IMR-90 (cell line): Measurements from ENCODE around the gene ARL6IP6. TPM values are rescaled to one million over a fixed set of nuclear protein-coding genes. Genes with fewer than 3 reads are reported as not detected.

ENCODE experiments used
- ATAC-seq: fragments of 200-7000 bp; cut with Tn5 transposase; 2 replicates; pipeline ENCODE4 v1.9.1; 2020; ENCODE audit warnings: low read depth, mild to moderate bottlenecking, moderate library complexity
- BruUV-seq: library from RNA; stranded (reverse); fragments of 400-500 nt; replicated peaks from 2 replicates; lab custom pipeline; 2021; lab: Mats Ljungman, UMichigan
- CTCF ChIA-PET: fragments of 300-600 bp; formaldehyde crosslinking; extraction: SDS; loops from one replicate; lab custom pipeline; 2021; ENCODE audit warnings: antibody characterized with exemption; lab: Yijun Ruan, JAX
- POLR2A ChIA-PET: fragments of 300-600 bp; sonication (Branson Sonifier 250); formaldehyde crosslinking; loops from one replicate; lab custom pipeline; 2022; ENCODE audit warnings: antibody characterized with exemption; ENCODE audit not compliant: unreplicated experiment; lab: Charles Lee
- DNase-seq: peaks from one replicate; pipeline ENCODE4 v3.0.0; 2013
- H2AFZ ChIP-seq: replicated peaks from 2 replicates; pipeline ENCODE3; 2013; ENCODE audit warnings: low read length, mild to moderate bottlenecking; ENCODE audit not compliant: poor library complexity
- H2AK5ac ChIP-seq: 2 replicates; pipeline ENCODE4 v1.6.1; 2013; ENCODE audit warnings: low read depth, low read length, inconsistent platforms
- H2AK9ac ChIP-seq: replicated peaks from 2 replicates; pipeline ENCODE3; 2013; ENCODE audit warnings: mild to moderate bottlenecking, low read depth, low read length, moderate library complexity; ENCODE audit not compliant: poor library complexity
- H2BK120ac ChIP-seq: 2 replicates; pipeline ENCODE4 v1.6.1; 2013; ENCODE audit warnings: low read depth, low read length, inconsistent platforms
- H2BK15ac ChIP-seq: 3 replicates; pipeline ENCODE4 v1.6.1; 2013; ENCODE audit warnings: low read depth, low read length, inconsistent platforms
- H2BK20ac ChIP-seq: 2 replicates; pipeline ENCODE4 v1.6.1; 2013; ENCODE audit warnings: low read depth, mild to moderate bottlenecking, inconsistent platforms, low read length, moderate library complexity
- H2BK5ac ChIP-seq: 2 replicates; pipeline ENCODE4 v1.6.1; 2013; ENCODE audit warnings: mild to moderate bottlenecking, low read depth, low read length, inconsistent platforms; ENCODE audit not compliant: poor library complexity, severe bottlenecking
- H3K14ac ChIP-seq: replicated peaks from 2 replicates; pipeline ENCODE4 v1.6.1; 2013; ENCODE audit warnings: low read depth, low read length, inconsistent platforms
- H3K18ac ChIP-seq: 2 replicates; pipeline ENCODE4 v1.6.1; 2013; ENCODE audit warnings: low read depth, low read length, control low read depth
- H3K23ac ChIP-seq: 2 replicates; pipeline ENCODE4 v1.6.1; 2013; ENCODE audit warnings: low read depth, low read length, inconsistent platforms
- H3K27ac ChIP-seq: 2 replicates; pipeline ENCODE4 v1.5.1; 2013; ENCODE audit warnings: mild to moderate bottlenecking, control low read depth, low read length; ENCODE audit not compliant: insufficient read depth
- H3K27me3 ChIP-seq: 2 replicates; pipeline ENCODE4 v1.6.1; 2013; ENCODE audit warnings: low read length; ENCODE audit not compliant: control insufficient read depth, insufficient read depth
- H3K36me3 ChIP-seq: 2 replicates; pipeline ENCODE4 v1.6.1; 2013; ENCODE audit warnings: low read length, mixed read lengths; ENCODE audit not compliant: control insufficient read depth, insufficient read depth
- H3K4ac ChIP-seq: 2 replicates; pipeline ENCODE4 v1.6.1; 2013; ENCODE audit warnings: low read depth, low read length, inconsistent platforms
- H3K4me1 ChIP-seq: 2 replicates; pipeline ENCODE4 v1.6.1; 2013; ENCODE audit warnings: low read length, mixed read lengths; ENCODE audit not compliant: control insufficient read depth, insufficient read depth
- H3K4me2 ChIP-seq: 2 replicates; pipeline ENCODE4 v1.6.1; 2013; ENCODE audit warnings: low read depth, mild to moderate bottlenecking, control low read depth, low read length, moderate library complexity
- H3K4me3 ChIP-seq: 2 replicates; pipeline ENCODE4 v1.5.1; 2013; ENCODE audit warnings: low read depth, mild to moderate bottlenecking, control low read depth, low read length, moderate library complexity; ENCODE audit not compliant: insufficient read depth
- H3K56ac ChIP-seq: 2 replicates; pipeline ENCODE4 v1.6.1; 2013; ENCODE audit warnings: low read length, inconsistent platforms; ENCODE audit not compliant: insufficient read depth; ENCODE audit errors: extremely low read depth
- H3K79me1 ChIP-seq, 2 experiments: 2 replicates each; pipeline ENCODE4 v1.6.1; 2013; ENCODE audit warnings: low read length in 2 of 2, inconsistent platforms in 1 of 2, low read depth in 1 of 2
- H3K9ac ChIP-seq: 2 replicates; pipeline ENCODE4 v1.6.1; 2013; ENCODE audit warnings: low read depth, low read length, control low read depth
- H3K9me1 ChIP-seq: 2 replicates; pipeline ENCODE4 v1.6.1; 2013; ENCODE audit warnings: low read length, inconsistent platforms; ENCODE audit not compliant: insufficient read depth
- H3K9me3 ChIP-seq: 2 replicates; pipeline ENCODE4 v1.6.1; 2013; ENCODE audit warnings: low read length; ENCODE audit not compliant: control insufficient read depth, insufficient read depth
- H4K20me1 ChIP-seq: 2 replicates; pipeline ENCODE4 v1.6.1; 2013; ENCODE audit warnings: low read length, inconsistent platforms; ENCODE audit not compliant: insufficient read depth
- H4K5ac ChIP-seq: 2 replicates; pipeline ENCODE4 v1.6.1; 2013; ENCODE audit warnings: mild to moderate bottlenecking, low read depth, low read length, control low read depth
- H4K8ac ChIP-seq, 2 experiments: 2 replicates each; pipeline ENCODE4 v1.6.1; 2013; ENCODE audit warnings: low read depth in 2 of 2, low read length in 2 of 2, control low read depth in 1 of 2, inconsistent platforms in 1 of 2
- H4K91ac ChIP-seq: 2 replicates; pipeline ENCODE4 v1.6.1; 2013; ENCODE audit warnings: low read depth, low read length, inconsistent platforms; ENCODE audit not compliant: insufficient read depth
- BHLHE40 ChIP-seq: fragments of 150-350 bp; IDR thresholded peaks from 2 replicates; pipeline ENCODE4 v1.6.1; 2016; ENCODE audit warnings: mild to moderate bottlenecking, low read depth, low read length
- CEBPB ChIP-seq: IDR thresholded peaks from 2 replicates; pipeline ENCODE4 v1.6.1; 2012; ENCODE audit warnings: low read depth, low read length, improper control_type of control experiment
- CHD1 ChIP-seq: IDR thresholded peaks from 2 replicates; pipeline ENCODE4 v1.6.1; 2012; ENCODE audit warnings: low read depth, low read length, improper control_type of control experiment
- CTCF ChIP-seq: conservative IDR thresholded peaks from 2 replicates; pipeline ENCODE4 v1.5.1; 2012; ENCODE audit warnings: mild to moderate bottlenecking, low read depth, low read length, improper control_type of control experiment
- ELK1 ChIP-seq: fragments of 150-350 bp; IDR thresholded peaks from 2 replicates; pipeline ENCODE4 v1.6.1; 2016; ENCODE audit warnings: low read depth, mild to moderate bottlenecking, low read length, moderate library complexity, borderline replicate concordance
- FOS ChIP-seq: fragments of 150-350 bp; IDR thresholded peaks from 2 replicates; pipeline ENCODE4 v1.6.1; 2016; ENCODE audit warnings: low read depth, low read length
- MAFK ChIP-seq: IDR thresholded peaks from 2 replicates; pipeline ENCODE4 v1.6.1; 2012; ENCODE audit warnings: low read depth, low read length, improper control_type of control experiment
- MAZ ChIP-seq: IDR thresholded peaks from 2 replicates; pipeline ENCODE4 v1.6.1; 2012; ENCODE audit warnings: low read depth, mild to moderate bottlenecking, low read length, improper control_type of control experiment, moderate library complexity, borderline replicate concordance
- MXI1 ChIP-seq: IDR thresholded peaks from 2 replicates; pipeline ENCODE4 v1.6.1; 2012; ENCODE audit warnings: low read depth, mild to moderate bottlenecking, low read length, moderate library complexity, borderline replicate concordance
- NFE2L2 ChIP-seq: fragments of 150-350 bp; IDR thresholded peaks from 2 replicates; pipeline ENCODE4 v1.6.1; 2016; ENCODE audit warnings: low read depth, mild to moderate bottlenecking, low read length
- RAD21 ChIP-seq: IDR thresholded peaks from 2 replicates; pipeline ENCODE4 v1.6.1; 2012; ENCODE audit warnings: low read length, improper control_type of control experiment
- RCOR1 ChIP-seq: IDR thresholded peaks from 2 replicates; pipeline ENCODE4 v1.6.1; 2012; ENCODE audit warnings: mild to moderate bottlenecking, low read length, improper control_type of control experiment; ENCODE audit not compliant: insufficient replicate concordance
- SMC3 ChIP-seq: fragments of 150-350 bp; IDR thresholded peaks from 2 replicates; pipeline ENCODE4 v1.6.1; 2016; ENCODE audit warnings: low read depth, mild to moderate bottlenecking, antibody characterized with exemption, low read length, moderate library complexity
- USF2 ChIP-seq: fragments of 150-350 bp; IDR thresholded peaks from 2 replicates; pipeline ENCODE4 v1.6.1; 2017; ENCODE audit warnings: mild to moderate bottlenecking, antibody characterized with exemption, low read length, low read depth
- WGBS, 2 experiments: methylation state at CpG; one replicate each; pipeline versions ENCODE4 v1.1.5 to v1.1.7; 2013; ENCODE audit warnings: missing lambda C conversion rate in 2 of 2; ENCODE audit not compliant: insufficient read length in 1 of 2; ENCODE audit errors: extremely low coverage in 2 of 2; 5-methylcytosine and 5-hydroxymethylcytosine counted together
- dilution Hi-C: fragments of 300-500 bp; cut with HindIII; formaldehyde crosslinking; loops from one replicate; pipeline ENCODE4 v1.14.3; 2018; ENCODE audit warnings: low sequenced_read_pairs; ENCODE audit not compliant: unreplicated experiment
- in situ Hi-C: fragments of 300-500 bp; cut with MboI; formaldehyde crosslinking; loops from 3 replicates; pipeline ENCODE4 v1.14.3; 2019; ENCODE audit warnings: low sequenced_read_pairs, inconsistent platforms, mixed read lengths
- intact Hi-C: fragments of 100-400 bp; cut with micrococcal nuclease; formaldehyde crosslinking; loops from 2 replicates; pipeline ENCODE4 v1.10.0; 2022
- polyA plus RNA-seq, 3 experiments: library from polyadenylated mRNA; depleted of rRNA; stranded (reverse); fragments of >200 nt; gene quantifications; 2 replicates each; pipeline ENCODE4 v1.2.3, GENCODE V29; 2012; ENCODE audit warnings: low replicate concordance in 1 of 3
- total RNA-seq: library from RNA; depleted of rRNA; stranded (reverse); fragments of >200 nt; gene quantifications from 2 replicates; pipeline ENCODE4 v1.2.3, GENCODE V29; 2012

ARL6IP6 gene
- total and polyA plus RNA-seq, 2 of the 4 experiments (the other 2 are of a cell fraction): 4.1 to 14.7 TPM

- peak overlapping the region; percentile 13; the same call in 1 of the 2 replicates for H4K5ac ChIP-seq
- peaks cover 3% of the 10 kb centered on the region; the same call in 1 of the 2 replicates for H3K9me1 ChIP-seq
- H3K56ac ChIP-seq: 0 out of 2 replicates have a peak overlapping the region, but pooled peaks have one; percentile 19
- in situ Hi-C loops: no loop called here
- peak overlapping the region; percentile 63; the same call in 1 of the 2 replicates for H3K18ac ChIP-seq
- peak overlapping the region in 1 of 2 experiments; percentile 38; a peak in 1 of 4 replicates for H4K8ac ChIP-seq
- H3K4me3 ChIP-seq: no peak overlapping the region
- DNase-seq (peak; percentile 96), ATAC-seq (peak; percentile 81)
- H3K23ac ChIP-seq: peak overlapping the region; percentile 23; the same call in 1 of the 2 replicates
- 0 out of 3 replicates have a peak overlapping the region, but pooled peaks have one; percentile 32 for H2BK15ac ChIP-seq
- H3K9ac ChIP-seq: peak overlapping the region; percentile 34; the same call in 1 of the 2 replicates
- H4K91ac ChIP-seq: peak overlapping the region; percentile 50; the same call in 1 of the 2 replicates
- H2AK9ac ChIP-seq: no peak overlapping the region
- no peak overlapping the region; the same call in 1 of the 2 replicates for H3K14ac ChIP-seq
- peak overlapping the region; percentile 80 for H2BK120ac ChIP-seq
- no peaks in the 10 kb centered on the region for H4K20me1 ChIP-seq
- intact Hi-C loops: loop anchor here (2.0 kb wide), 1 partner anchor 65 kb away; no protein-coding TSS in a partner anchor
- H3K27me3 ChIP-seq: no peaks in the 10 kb centered on the region
- H3K9me3 ChIP-seq: no peaks in the 10 kb centered on the region
- H3K79me1 ChIP-seq: peaks cover 0 to 8% of the 10 kb centered on the region in 2 experiments; a peak in 2 of 4 replicates
- CTCF ChIA-PET: no interaction called here
- WGBS, 2 experiments: 11% methylated on average over 3 of the region's 5 CpGs; no CpG with 5 or more reads in 1 of the 2 experiments
- H3K4me2 ChIP-seq: peak overlapping the region; percentile 56
- H2AK5ac ChIP-seq: 0 out of 2 replicates have a peak overlapping the region, but pooled peaks have one; percentile 0
- dilution Hi-C loops: no loop called here
- peak overlapping the region; percentile 68; the same call in 1 of the 2 replicates for H3K27ac ChIP-seq
- H3K4ac ChIP-seq: peak overlapping the region; percentile 8; the same call in 1 of the 2 replicates
- H3K36me3 ChIP-seq: peaks cover 2% of the 10 kb centered on the region
- H2BK5ac ChIP-seq: peak overlapping the region; percentile 94
- peak overlapping the region; percentile 73; the same call in 1 of the 2 replicates for H2BK20ac ChIP-seq
- no peak for TF ChIP-seq RCOR1
- TF ChIP-seq CEBPB: peak; percentile 96
- no peak for TF ChIP-seq CTCF
- peak; percentile 11; the same call in 1 of the 2 replicates for TF ChIP-seq MAFK
- TF ChIP-seq NFE2L2: no peak
- no peak for TF ChIP-seq CHD1
- no peak for TF ChIP-seq BHLHE40
- no peak for TF ChIP-seq MAZ
- no peak for TF ChIP-seq USF2
- peak; percentile 50 for TF ChIP-seq FOS
- TF ChIP-seq SMC3: no peak
- no peak for TF ChIP-seq RAD21
- TF ChIP-seq MXI1: no peak
- TF ChIP-seq ELK1: no peak
- peaks cover 9% of the 10 kb centered on the region for H3K4me1 ChIP-seq
- POLR2A ChIA-PET: interaction anchor here (0.5 kb wide), 1 partner anchor 45 kb away, joined by 17 read pairs; the partner anchor contains the start of gene PRPF40A
- no TSS peak for BruUV-seq
- peak overlapping the region; percentile 29 for H2AFZ ChIP-seq
These were observed 43.8 kb downstream of the ARL6IP6 start for GRCh38 chr2:152762202-152762601.
